H1 (cell line): ENCODE results near the gene TVP23A. TPM values are rescaled to one million over a fixed set of nuclear protein-coding genes. Genes with fewer than 3 reads are reported as not detected.

Experiments
- CTCF ChIA-PET: fragments of 300-600 bp; sonication (Branson Sonifier 250); formaldehyde crosslinking; loops from one replicate; lab custom pipeline; 2021; ENCODE audit not compliant: partially characterized antibody; lab: Charles Lee
- POLR2A ChIA-PET: fragments of 300-600 bp; sonication (Branson Sonifier 250); formaldehyde crosslinking; loops from one replicate; lab custom pipeline; 2021; ENCODE audit warnings: inconsistent platforms; ENCODE audit not compliant: partially characterized antibody; lab: Charles Lee
- DNase-seq, 2 experiments: peaks; one replicate each; pipeline versions ENCODE4 v3.0.0 to v3.0.0-alpha.2; 2010 to 2022; ENCODE audit warnings: low spot score in 2 of 2, low read depth in 1 of 2, mixed read lengths in 1 of 2
- FAIRE-seq: peaks from 2 replicates; lab custom pipeline; 2011; peaks lifted over from hg19 to GRCh38; lab: Jason Lieb, UNC
- H2AFZ ChIP-seq: 2 replicates; pipeline ENCODE4 v1.8.1; 2012; ENCODE audit warnings: low read length, inconsistent platforms
- H2AK5ac ChIP-seq: 2 replicates; pipeline ENCODE4 v1.6.1; 2013; ENCODE audit warnings: low read depth, low read length
- H2BK120ac ChIP-seq: replicated peaks from 2 replicates; pipeline ENCODE3; 2013; ENCODE audit warnings: low read depth, low read length, inconsistent platforms
- H2BK12ac ChIP-seq: 2 replicates; pipeline ENCODE4 v1.6.1; 2013; ENCODE audit warnings: low read depth, low read length
- H2BK15ac ChIP-seq: 2 replicates; pipeline ENCODE4 v1.6.1; 2013; ENCODE audit warnings: low read length
- H2BK20ac ChIP-seq: 2 replicates; pipeline ENCODE4 v1.6.1; 2013; ENCODE audit warnings: low read length
- H2BK5ac ChIP-seq: 2 replicates; pipeline ENCODE4 v1.6.1; 2013; ENCODE audit warnings: low read depth, low read length
- H3K14ac ChIP-seq: 2 replicates; pipeline ENCODE4 v1.6.1; 2013; ENCODE audit warnings: inconsistent platforms; ENCODE audit not compliant: insufficient read length
- H3K18ac ChIP-seq: 2 replicates; pipeline ENCODE4 v1.6.1; 2013; ENCODE audit warnings: low read length; ENCODE audit errors: extremely low read depth
- H3K23ac ChIP-seq: 2 replicates; pipeline ENCODE4 v1.6.1; 2013; ENCODE audit warnings: inconsistent platforms; ENCODE audit not compliant: insufficient read length
- H3K23me2 ChIP-seq: 2 replicates; pipeline ENCODE4 v1.6.1; 2013; ENCODE audit warnings: low read depth, low read length
- H3K27ac ChIP-seq: 2 replicates; pipeline ENCODE4 v1.6.1; 2011; ENCODE audit warnings: low read depth, low read length, inconsistent platforms
- H3K27me3 ChIP-seq, 4 experiments: replicated peaks in 1 of 4; 1 replicate in 1 of 4; 2 replicates in 3 of 4; pipeline versions ENCODE4 v1.6.1 to v1.8.1; 2011 to 2013; ENCODE audit warnings: low read length in 3 of 4, mild to moderate bottlenecking in 3 of 4, inconsistent platforms in 2 of 4, mixed read lengths in 2 of 4, moderate library complexity in 1 of 4; ENCODE audit not compliant: control insufficient read depth in 3 of 4, insufficient read depth in 3 of 4; ENCODE audit errors: extremely low read depth in 1 of 4
- H3K36me3 ChIP-seq, 4 experiments: 2 replicates each; pipeline versions ENCODE4 v1.6.1 to v1.8.1; 2011 to 2013; ENCODE audit warnings: mild to moderate bottlenecking in 4 of 4, low read length in 3 of 4, moderate library complexity in 2 of 4, control low read depth in 1 of 4, inconsistent platforms in 1 of 4; ENCODE audit not compliant: insufficient read depth in 4 of 4, control insufficient read depth in 2 of 4
- H3K4ac ChIP-seq: replicated peaks from 2 replicates; pipeline ENCODE3; 2013; ENCODE audit warnings: low read length, low read depth, mixed read lengths, inconsistent platforms; ENCODE audit not compliant: insufficient read length
- H3K4me1 ChIP-seq, 4 experiments: replicated peaks in 1 of 4; 1 replicate in 1 of 4; 2 replicates in 3 of 4; pipeline versions ENCODE4 v1.6.1 to v1.8.1; 2011 to 2013; ENCODE audit warnings: low read length in 3 of 4, inconsistent platforms in 2 of 4, mixed read lengths in 1 of 4; ENCODE audit not compliant: insufficient read depth in 4 of 4, control insufficient read depth in 3 of 4
- H3K4me2 ChIP-seq, 2 experiments: 2 replicates each; pipeline versions ENCODE4 v1.6.1 to v1.8.1; 2011 to 2013; ENCODE audit warnings: low read depth in 2 of 2, low read length in 2 of 2, control low read depth in 1 of 2, inconsistent platforms in 1 of 2, mild to moderate bottlenecking in 1 of 2; ENCODE audit not compliant: insufficient read depth in 1 of 2
- H3K4me3 ChIP-seq, 4 experiments: fragments of 200-600, 300-600 bp in 1 of 4; sonication (generic), shearing (Covaris generic), sonication (Bioruptor Twin) in 1 of 4; 2 replicates each; pipeline versions ENCODE4 v1.5.1 to v1.8.1; 2011 to 2016; ENCODE audit warnings: low read length in 4 of 4, low read depth in 3 of 4, control low read depth in 2 of 4, inconsistent platforms in 2 of 4, mild to moderate bottlenecking in 2 of 4, mixed read lengths in 1 of 4, moderate library complexity in 1 of 4; ENCODE audit not compliant: insufficient read depth in 2 of 4; ENCODE audit errors: extremely low read depth in 1 of 4
- H3K56ac ChIP-seq: replicated peaks from 2 replicates; pipeline ENCODE3; 2013; ENCODE audit warnings: low read depth, mild to moderate bottlenecking, mixed read lengths, low read length, inconsistent platforms; ENCODE audit not compliant: insufficient read length
- H3K79me1 ChIP-seq: 2 replicates; pipeline ENCODE4 v1.6.1; 2013; ENCODE audit warnings: low read depth, low read length, control low read depth
- H3K79me2 ChIP-seq, 2 experiments: 2 replicates each; pipeline versions ENCODE4 v1.6.1 to v1.8.1; 2012 to 2013; ENCODE audit warnings: low read length in 2 of 2, mild to moderate bottlenecking in 2 of 2, inconsistent platforms in 1 of 2; ENCODE audit not compliant: insufficient read depth in 2 of 2, control insufficient read depth in 1 of 2
- H3K9ac ChIP-seq, 4 experiments: replicated peaks in 1 of 4; 1 replicate in 1 of 4; 2 replicates in 3 of 4; pipeline versions ENCODE4 v1.6.1 to v1.8.1; 2011 to 2013; ENCODE audit warnings: low read depth in 3 of 4, low read length in 3 of 4, control low read depth in 2 of 4, mild to moderate bottlenecking in 2 of 4, moderate library complexity in 2 of 4, inconsistent platforms in 1 of 4; ENCODE audit errors: extremely low read depth in 1 of 4
- H3K9me3 ChIP-seq, 2 experiments: 2 replicates each; pipeline versions ENCODE4 v1.6.1 to v1.8.1; 2012 to 2013; ENCODE audit warnings: mild to moderate bottlenecking in 2 of 2, moderate library complexity in 2 of 2, control low read depth in 1 of 2, inconsistent platforms in 1 of 2, low read depth in 1 of 2, low read length in 1 of 2, mixed read lengths in 1 of 2; ENCODE audit not compliant: insufficient read depth in 2 of 2
- H4K20me1 ChIP-seq, 2 experiments: replicated peaks in 1 of 2; 2 replicates each; pipeline versions ENCODE3 to v1.8.1; 2011 to 2013; ENCODE audit warnings: inconsistent platforms in 2 of 2, low read length in 2 of 2, mild to moderate bottlenecking in 1 of 2; ENCODE audit not compliant: insufficient read depth in 2 of 2, control insufficient read depth in 1 of 2
- H4K5ac ChIP-seq: 2 replicates; pipeline ENCODE4 v1.6.1; 2013; ENCODE audit warnings: low read length, low read depth, mixed read lengths, inconsistent platforms; ENCODE audit not compliant: insufficient read length
- H4K8ac ChIP-seq: 2 replicates; pipeline ENCODE4 v1.8.0; 2013; ENCODE audit warnings: mild to moderate bottlenecking, moderate library complexity, low read length, inconsistent platforms; ENCODE audit not compliant: insufficient read depth; ENCODE audit errors: extremely low read depth
- H4K91ac ChIP-seq: replicated peaks from 2 replicates; pipeline ENCODE3; 2013; ENCODE audit warnings: low read length, mixed read lengths, inconsistent platforms; ENCODE audit not compliant: insufficient read length
- CBX5 ChIP-seq: fragments of 300-800, 300-1000 bp; sonication (generic); IDR thresholded peaks from 2 replicates; pipeline ENCODE4 v1.7.1; 2016; ENCODE audit warnings: antibody characterized with exemption, low read length, low read depth
- WGBS, 2 experiments: shearing (Covaris generic) in 1 of 2; methylation state at CpG; one replicate each; pipeline versions ENCODE4 v1.1.6 to v1.1.7; 2013 to 2015; ENCODE audit warnings: low lambda C conversion rate in 2 of 2, mixed read lengths in 2 of 2, inconsistent platforms in 1 of 2, low coverage in 1 of 2, missing lambda C conversion rate in 1 of 2; ENCODE audit not compliant: insufficient replicate concordance in 2 of 2, insufficient coverage in 1 of 2, insufficient read length in 1 of 2; ENCODE audit errors: extremely low coverage in 1 of 2, missing lambda C conversion rate in 1 of 2; 5-methylcytosine and 5-hydroxymethylcytosine counted together
- polyA plus RNA-seq, 7 experiments: library from polyadenylated mRNA; depleted of rRNA in 3 of 7; stranded (reverse) in 5 of 7; unstranded in 2 of 7; fragments of >200 nt in 5 of 7; fragments of 200-250 nt in 2 of 7; gene quantifications; 1 replicate in 5 of 7; 2 replicates in 1 of 7; 4 replicates in 1 of 7; pipeline versions ENCODE4 v1.2.1 to v1.2.3, GENCODE V29; 2011 to 2013; ENCODE audit warnings: missing spikeins in 2 of 7, mixed read lengths in 2 of 7
- total RNA-seq: library from RNA; stranded (reverse); fragmentation: NEBNext Ultra II Directional; extraction: Animal tissue kit (Norgen Biotek cat#: 25700); gene quantifications from 2 replicates; pipeline ENCODE4 v1.2.1, GENCODE V29; 2021

Gene TVP23A
- total and polyA plus RNA-seq, 2 of the 8 experiments (the other 6 are each of a cell fraction or from before 2014, with no cell fraction given): 2.2 to 3.1 TPM

DNA sequence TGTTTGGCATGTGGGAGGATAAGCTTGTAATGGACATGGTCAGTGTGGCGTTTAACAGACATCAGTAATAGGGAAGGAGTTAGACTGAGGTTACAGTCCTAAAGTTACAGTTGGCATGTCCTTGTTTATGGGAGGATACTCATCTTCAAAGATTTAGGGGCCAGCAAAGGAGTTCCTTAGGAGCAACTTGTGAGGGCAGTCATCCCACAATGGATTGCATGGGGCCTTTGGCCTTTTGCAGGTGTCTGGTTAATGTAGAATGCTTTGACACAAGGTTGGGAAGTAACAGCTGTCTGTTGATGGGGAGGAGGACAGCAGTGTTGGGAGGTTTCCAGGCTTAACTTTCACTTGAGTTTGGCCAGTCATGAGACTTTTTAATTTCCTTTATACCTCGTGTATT, 72.8 kb downstream of the TVP23A start:
- peaks cover 0 to 4% (median 2%) of the 10 kb centered on the region in 4 experiments; a peak in 5 of 7 replicates for H3K4me1 ChIP-seq
- POLR2A ChIA-PET: no interaction called here
- H3K18ac ChIP-seq: no peak overlapping the region
- no peak overlapping the region for H2AFZ ChIP-seq
- no peaks in the 10 kb centered on the region for H3K9me3 ChIP-seq
- DNase-seq: no peak
- peaks cover 0 to 6% (median 1%) of the 10 kb centered on the region in 4 experiments; a peak in 2 of 8 replicates for H3K36me3 ChIP-seq
- H4K8ac ChIP-seq: no peak overlapping the region
- H2BK20ac ChIP-seq: no peak overlapping the region
- no peak overlapping the region for H3K4ac ChIP-seq
- WGBS, 2 experiments: 95% methylated on average over 2 of the region's 2 CpGs; no CpG with 5 or more reads in 1 of the 2 experiments
- no peak for FAIRE-seq
- H3K56ac ChIP-seq: no peak overlapping the region
- H3K27ac ChIP-seq: no peak overlapping the region
- no peak overlapping the region for H3K14ac ChIP-seq
- H3K23me2 ChIP-seq: peaks cover 2% of the 10 kb centered on the region; the same call in 1 of the 2 replicates
- no peak overlapping the region for H2BK5ac ChIP-seq
- H2BK120ac ChIP-seq: no peak overlapping the region
- no peak overlapping the region for H3K9ac ChIP-seq
- no peak overlapping the region for H4K5ac ChIP-seq
- H4K91ac ChIP-seq: no peak overlapping the region
- no peak for TF ChIP-seq CBX5
- TF ChIP-seq, all 59 proteins: peak for 0
- H2BK15ac ChIP-seq: no peak overlapping the region
- CTCF ChIA-PET: interaction anchor here (0.6 to 2.0 kb wide), 6 partner anchors 8 to 508 kb away, joined by 3 to 9 read pairs (median 3); no protein-coding TSS in a partner anchor
- no peaks in the 10 kb centered on the region for H3K79me1 ChIP-seq
- no peak overlapping the region for H3K4me3 ChIP-seq
- H3K4me2 ChIP-seq: no peak overlapping the region
- no peaks in the 10 kb centered on the region for H3K27me3 ChIP-seq
- H3K79me2 ChIP-seq: no peaks in the 10 kb centered on the region
- no peak overlapping the region for H3K23ac ChIP-seq
- H2AK5ac ChIP-seq: no peak overlapping the region
- no peaks in the 10 kb centered on the region for H4K20me1 ChIP-seq
- H2BK12ac ChIP-seq: no peak overlapping the region
